Measurements from ENCODE around the gene OR2H2. TPM values are rescaled to one million over a fixed set of nuclear protein-coding genes. Genes with fewer than 3 reads are reported as not detected.

The OR2H2 gene
- total and polyA plus RNA-seq, 4 donors, result not detected

GRCh38 chr6:29626948-29627754 is 42.2 kb downstream of the OR2H2 start:
- peaks cover 3 to 14% (median 9%) of the 10 kb centered on the region in 4 donors for H3K4me1 ChIP-seq (ENCODE audit: control insufficient read depth in 4 of 4, insufficient read depth in 4 of 4, low read length in 3 of 4)
- no peak for TF ChIP-seq MAX (IDR thresholded peaks at IDR 0.05)
- TF ChIP-seq FOXA2 (IDR thresholded peaks at IDR 0.05), result no peak
- no peak for TF ChIP-seq NR2F2 (IDR thresholded peaks at IDR 0.05)
- WGBS, result 15% methylated on average over 31 of the region's 31 CpGs
- H3K27ac ChIP-seq (ENCODE audit: low read depth in 1 of 2, low read length in 2 of 2), result peak overlapping the region; percentile 12 to 25
- peaks cover 0 to 22% (median 0%) of the 10 kb centered on the region in 4 donors for H3K27me3 ChIP-seq (ENCODE audit: control insufficient read depth in 4 of 4, insufficient read depth in 4 of 4, low read length in 3 of 4)
- no peak for DNase-seq (ENCODE audit: low spot score)
- peak overlapping the region in 2 of 3 donors; percentile 33 to 43 for H3K4me3 ChIP-seq (ENCODE audit: low read depth in 1 of 3, low read length in 3 of 3)
- no peak overlapping the region for H3K9ac ChIP-seq (ENCODE audit: low read depth in 1 of 2, low read length in 2 of 2)
- H3K9me3 ChIP-seq (ENCODE audit: control insufficient read depth in 4 of 4, low read length in 3 of 4), result no peaks in the 10 kb centered on the region
- H3K36me3 ChIP-seq (ENCODE audit: control insufficient read depth in 4 of 4, insufficient read depth in 3 of 4, low read depth in 1 of 4, low read length in 3 of 4), result no peaks in the 10 kb centered on the region

- H3K27me3 ChIP-seq (ENCODE audit: control insufficient read depth in 4 of 4, insufficient read depth in 4 of 4, low read length in 3 of 4), result peaks cover 0 to 24% (median 0%) of the 10 kb centered on the region in 4 donors
- no peak for TF ChIP-seq FOXA2 (IDR thresholded peaks at IDR 0.05)
- TF ChIP-seq GABPA (IDR thresholded peaks at IDR 0.05 in 1 of 2, conservative IDR thresholded peaks at IDR 0.05 in 1 of 2), result no peak
- no peak for TF ChIP-seq YY1 (IDR thresholded peaks at IDR 0.05)
- TF ChIP-seq EGR1 (IDR thresholded peaks at IDR 0.05; ENCODE audit: low read depth in 2 of 2), result no peak
- peak overlapping the region; percentile 43 to 60 (median 54) for H3K4me3 ChIP-seq (ENCODE audit: low read depth in 1 of 3, low read length in 3 of 3)
- no peaks in the 10 kb centered on the region for H3K9me3 ChIP-seq (ENCODE audit: control insufficient read depth in 4 of 4, low read length in 3 of 4)
- 4% methylated on average over 51 of the region's 51 CpGs for WGBS
- no peak overlapping the region for H3K9ac ChIP-seq (ENCODE audit: low read depth in 1 of 2, low read length in 2 of 2)
- H3K36me3 ChIP-seq (ENCODE audit: control insufficient read depth in 4 of 4, insufficient read depth in 3 of 4, low read depth in 1 of 4, low read length in 3 of 4), result no peaks in the 10 kb centered on the region
- no peak for DNase-seq (ENCODE audit: low spot score)
- H3K4me1 ChIP-seq (ENCODE audit: control insufficient read depth in 4 of 4, insufficient read depth in 4 of 4, low read length in 3 of 4), result peaks cover 4 to 19% (median 11%) of the 10 kb centered on the region in 4 donors
- H3K27ac ChIP-seq (ENCODE audit: low read depth in 1 of 2, low read length in 2 of 2), result peak overlapping the region; percentile 64 to 76
Measured at GRCh38 chr6:29627755-29628418, 43.0 kb downstream of the OR2H2 start.

GRCh38 chr6:29628419-29629281 is 43.7 kb downstream of the OR2H2 start:
- H3K27me3 ChIP-seq (ENCODE audit: control insufficient read depth in 4 of 4, insufficient read depth in 4 of 4, low read length in 3 of 4), result peaks cover 0 to 24% (median 0%) of the 10 kb centered on the region in 4 donors
- H3K36me3 ChIP-seq (ENCODE audit: control insufficient read depth in 4 of 4, insufficient read depth in 3 of 4, low read depth in 1 of 4, low read length in 3 of 4), result no peaks in the 10 kb centered on the region
- DNase-seq (ENCODE audit: low spot score), result peak; percentile 54
- peaks cover 7 to 25% (median 14%) of the 10 kb centered on the region in 4 donors for H3K4me1 ChIP-seq (ENCODE audit: control insufficient read depth in 4 of 4, insufficient read depth in 4 of 4, low read length in 3 of 4)
- 5% methylated on average over 32 of the region's 32 CpGs for WGBS
- H3K4me3 ChIP-seq (ENCODE audit: low read depth in 1 of 3, low read length in 3 of 3), result peak overlapping the region; percentile 43 to 60 (median 54)
- TF ChIP-seq TAF1 (conservative IDR thresholded peaks at IDR 0.05) (no peak), MAX (IDR thresholded peaks at IDR 0.05) (no peak), RXRA (IDR thresholded peaks at IDR 0.05) (no peak), EGR1 (IDR thresholded peaks at IDR 0.05; ENCODE audit: low read depth in 2 of 2) (no peak), REST (IDR thresholded peaks at IDR 0.05) (no peak), NR2F2 (IDR thresholded peaks at IDR 0.05) (no peak), FOXA2 (IDR thresholded peaks at IDR 0.05) (no peak), ATF3 (IDR thresholded peaks at IDR 0.05) (no peak), CTCF (IDR thresholded peaks at IDR 0.05; ENCODE audit: low read depth, low read length, missing input control) (peak; percentile 35), RAD21 (IDR thresholded peaks at IDR 0.05) (peak; percentile 32 to 59)
- H3K9ac ChIP-seq (ENCODE audit: low read depth in 1 of 2, low read length in 2 of 2), result no peak overlapping the region
- peak overlapping the region; percentile 64 to 76 for H3K27ac ChIP-seq (ENCODE audit: low read depth in 1 of 2, low read length in 2 of 2)
- no peaks in the 10 kb centered on the region for H3K9me3 ChIP-seq (ENCODE audit: control insufficient read depth in 4 of 4, low read length in 3 of 4)

All from liver (tissue), 9 donors.